LNCAP (cell line): ENCODE data around the gene MPPED2.

Source experiments
- TF ChIP-seq, protein P1 (sequence below): fragments of 450-650 bp; IDR thresholded peaks from 2 replicates; pipeline ENCODE4 v1.5.1; 2017; ENCODE audit warnings: mild to moderate bottlenecking

The MPPED2 gene

GRCh38 chr11:30522536-30523243 lies 63.5 kb downstream of the MPPED2 start:
- TF ChIP-seq, protein P1, sequence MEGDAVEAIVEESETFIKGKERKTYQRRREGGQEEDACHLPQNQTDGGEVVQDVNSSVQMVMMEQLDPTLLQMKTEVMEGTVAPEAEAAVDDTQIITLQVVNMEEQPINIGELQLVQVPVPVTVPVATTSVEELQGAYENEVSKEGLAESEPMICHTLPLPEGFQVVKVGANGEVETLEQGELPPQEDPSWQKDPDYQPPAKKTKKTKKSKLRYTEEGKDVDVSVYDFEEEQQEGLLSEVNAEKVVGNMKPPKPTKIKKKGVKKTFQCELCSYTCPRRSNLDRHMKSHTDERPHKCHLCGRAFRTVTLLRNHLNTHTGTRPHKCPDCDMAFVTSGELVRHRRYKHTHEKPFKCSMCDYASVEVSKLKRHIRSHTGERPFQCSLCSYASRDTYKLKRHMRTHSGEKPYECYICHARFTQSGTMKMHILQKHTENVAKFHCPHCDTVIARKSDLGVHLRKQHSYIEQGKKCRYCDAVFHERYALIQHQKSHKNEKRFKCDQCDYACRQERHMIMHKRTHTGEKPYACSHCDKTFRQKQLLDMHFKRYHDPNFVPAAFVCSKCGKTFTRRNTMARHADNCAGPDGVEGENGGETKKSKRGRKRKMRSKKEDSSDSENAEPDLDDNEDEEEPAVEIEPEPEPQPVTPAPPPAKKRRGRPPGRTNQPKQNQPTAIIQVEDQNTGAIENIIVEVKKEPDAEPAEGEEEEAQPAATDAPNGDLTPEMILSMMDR, result no peak

- TF ChIP-seq, protein P1, result no peak
Observed at GRCh38 chr11:30521297-30522071, 64.7 kb downstream of the MPPED2 start.

- TF ChIP-seq, protein P1, result no peak
Observed at GRCh38 chr11:30513087-30513486, 73.1 kb downstream of the MPPED2 start.

- TF ChIP-seq, protein P1, result no peak
Observed at GRCh38 chr11:30511408-30511807, 74.7 kb downstream of the MPPED2 start.

GRCh38 chr11:30510750-30511149 lies 75.4 kb downstream of the MPPED2 start:
- TF ChIP-seq, protein P1, result no peak

GRCh38 chr11:30509364-30509763 lies 76.8 kb downstream of the MPPED2 start:
- TF ChIP-seq, protein P1, result no peak

GRCh38 chr11:30508594-30508993 lies 77.6 kb downstream of the MPPED2 start:
- TF ChIP-seq, protein P1, result no peak
